ENCODE results near the gene MAP7D3.
"Not testable (repeated sequence)": the region's sequence is repeated elsewhere in the genome, so short reads cannot be mapped to it uniquely, and the experiment has no call there.

MAP7D3 gene

DNA sequence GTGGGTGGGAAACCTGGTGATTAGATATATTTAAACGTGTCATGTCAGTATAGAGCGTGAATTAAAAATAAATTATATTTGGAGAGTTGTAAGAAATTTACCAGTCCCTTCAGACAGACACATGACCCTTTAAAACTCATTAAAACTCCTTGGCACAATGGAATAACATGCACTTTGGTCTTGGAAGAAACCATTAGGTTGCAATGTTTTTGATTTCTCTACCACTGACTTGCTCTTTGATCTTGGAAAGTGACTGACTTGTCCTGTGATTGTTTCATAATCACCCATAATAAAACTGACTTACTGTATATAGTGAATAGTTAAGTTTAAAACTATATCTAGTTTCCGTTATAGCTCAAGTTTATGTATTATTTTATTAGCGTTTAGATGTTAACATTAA, 68.0 kb downstream of the MAP7D3 start:
- DNase-seq (ENCODE audit: low read depth, low spot score) = no peak

DNA sequence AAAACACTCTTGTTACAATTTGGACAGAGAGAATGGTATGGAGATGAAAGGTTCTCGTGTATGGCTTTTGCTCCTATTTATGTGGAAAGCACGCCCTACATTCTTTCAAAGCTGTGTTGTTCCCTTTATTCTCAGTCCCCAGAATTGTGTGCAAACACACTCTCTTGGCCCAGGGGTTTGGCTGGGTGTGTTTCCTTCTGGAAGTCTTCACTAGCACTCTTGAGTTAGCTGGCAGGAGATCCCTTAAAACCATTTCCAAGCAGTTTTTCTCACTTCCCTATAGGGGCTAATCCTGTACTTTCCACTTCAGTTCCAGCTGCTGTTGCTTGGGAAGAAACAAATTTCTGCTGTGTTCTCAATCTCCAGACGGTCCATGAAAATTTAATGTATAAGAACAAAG, 68.8 kb downstream of the MAP7D3 start:
- no peak for DNase-seq (ENCODE audit: low read depth, low spot score)

DNA sequence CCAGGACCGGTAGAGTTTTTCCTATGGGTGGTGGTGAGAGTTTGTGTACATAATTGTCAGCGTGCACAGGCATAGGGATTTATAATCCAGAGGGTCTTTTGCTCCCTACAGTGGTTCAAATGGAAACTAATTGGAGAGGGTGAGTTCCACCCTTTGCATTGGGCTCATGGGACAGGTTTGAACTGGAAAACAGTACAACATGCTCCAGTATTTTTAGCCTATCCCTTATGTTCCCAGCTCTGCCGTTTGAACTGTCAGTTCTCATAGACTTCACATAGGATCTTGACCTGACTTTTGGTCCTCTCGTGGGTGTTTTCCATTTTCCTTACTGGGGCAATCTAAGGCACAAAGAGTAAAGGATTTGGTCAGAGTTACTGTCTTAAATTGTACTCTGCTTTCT, 72.1 kb downstream of the MAP7D3 start:
- no peak for DNase-seq (ENCODE audit: low read depth, low spot score)

DNA sequence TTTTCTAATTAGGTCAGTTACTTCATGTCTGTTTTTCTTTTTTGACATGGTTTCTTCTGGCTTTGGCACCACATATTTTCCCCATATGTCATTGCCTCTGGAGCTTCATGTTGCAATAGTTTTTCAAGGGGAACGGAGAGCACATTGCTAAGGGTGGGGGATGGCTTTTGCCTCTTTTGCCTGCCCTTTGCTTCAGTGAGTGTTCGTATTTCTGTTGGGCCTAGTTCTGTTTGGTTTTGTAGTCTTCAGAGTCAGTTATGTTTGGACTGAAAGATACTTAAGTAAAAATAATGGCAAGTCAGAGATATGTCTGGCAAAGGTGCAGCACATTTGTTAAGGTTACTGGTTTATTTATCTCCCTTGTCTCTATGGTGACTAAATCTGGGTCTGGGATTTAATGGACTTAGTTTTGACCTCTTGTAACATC, 74.8 kb downstream of the MAP7D3 start:
- no peak for DNase-seq (ENCODE audit: low read depth, low spot score)

DNA sequence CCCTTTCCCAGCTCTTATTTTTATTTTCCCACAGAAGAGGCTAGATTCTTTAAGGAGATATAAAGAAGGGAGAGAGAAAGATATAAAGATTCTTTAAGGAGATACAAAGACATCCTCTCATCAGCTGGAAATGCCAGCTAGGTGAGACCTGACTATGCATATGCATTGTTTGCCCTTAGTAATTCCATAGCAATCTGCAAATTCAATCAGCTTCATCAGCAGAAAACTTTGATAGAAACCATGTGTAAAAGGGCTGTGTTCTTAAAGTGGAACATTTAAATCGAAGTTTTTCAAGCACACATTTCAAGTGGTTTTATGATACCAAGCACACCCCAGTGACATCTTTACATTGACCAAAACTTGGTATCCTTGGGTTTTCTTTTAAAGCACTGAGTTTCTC, 79.8 kb downstream of the MAP7D3 start:
- no peak for DNase-seq (ENCODE audit: low read depth, low spot score)

DNA sequence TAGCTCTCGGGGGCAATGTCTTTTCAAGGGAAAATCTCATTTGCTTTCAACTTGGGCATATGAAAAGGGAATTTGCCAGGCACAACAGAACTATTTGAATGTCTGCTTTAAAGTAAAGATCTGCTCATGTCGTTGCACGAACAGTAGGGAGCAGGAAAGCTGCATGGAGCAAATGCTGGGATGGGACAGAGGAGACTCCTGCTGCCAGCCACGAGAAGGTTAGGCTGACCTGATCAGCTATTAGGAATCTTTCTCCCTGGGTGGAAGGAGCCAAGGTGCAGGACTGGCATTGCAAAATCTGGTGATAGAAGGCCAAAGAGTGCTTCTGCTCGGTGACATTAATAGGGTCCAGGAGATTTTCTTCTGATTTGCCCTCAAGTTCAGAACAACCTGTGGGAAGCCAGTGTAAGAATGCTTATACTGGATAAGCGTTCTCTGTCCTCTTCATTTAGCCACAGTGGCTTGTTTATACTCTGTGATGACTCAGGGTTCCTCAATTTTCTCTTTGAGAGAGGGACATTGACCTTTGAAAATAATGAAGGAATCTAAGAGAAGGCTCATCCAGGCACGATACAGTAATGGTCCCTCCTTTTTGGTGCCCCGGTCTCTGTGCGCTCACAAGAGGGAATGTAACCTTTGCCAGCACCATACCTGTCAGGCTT, 80.9 kb downstream of the MAP7D3 start:
- DNase-seq (ENCODE audit: low read depth, low spot score) = no peak

DNA sequence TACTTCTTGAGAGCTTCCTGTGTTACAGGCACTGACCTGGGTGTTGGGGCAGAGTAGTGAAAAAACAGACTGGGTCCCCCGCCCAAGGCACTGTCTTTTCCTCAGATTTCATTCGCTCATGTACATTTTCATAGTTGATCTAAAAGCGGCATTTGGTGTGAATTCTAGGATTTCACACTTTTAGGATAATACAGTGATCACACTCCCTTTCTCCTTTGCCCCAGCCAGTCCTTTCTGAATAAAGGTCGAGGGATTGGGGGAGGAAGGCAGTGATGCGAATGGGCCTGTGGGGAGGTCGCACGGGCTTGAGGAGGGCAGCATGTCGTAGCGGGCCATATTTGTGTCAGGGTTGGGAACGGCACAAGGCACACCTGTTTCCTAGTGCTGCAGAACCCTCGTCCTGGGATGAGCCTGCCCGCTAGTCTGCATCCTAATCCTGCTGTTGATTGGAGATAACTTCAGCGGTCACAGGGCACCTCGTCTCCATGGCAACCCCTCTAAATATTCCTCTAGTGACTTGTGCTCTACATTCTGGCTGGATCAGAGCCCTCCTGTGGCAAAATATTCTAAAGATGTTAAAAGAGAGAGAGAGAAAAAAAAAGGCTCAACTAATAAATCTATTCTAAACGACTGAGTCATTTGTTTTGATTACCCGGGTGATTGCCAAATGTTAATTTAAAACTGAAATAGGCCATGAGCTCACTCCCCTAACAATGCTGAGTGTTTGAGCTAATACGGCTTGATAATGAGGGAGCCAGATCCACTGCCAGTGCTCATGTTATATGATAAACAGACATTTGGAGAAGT, 82.1 kb downstream of the MAP7D3 start:
- no peak for DNase-seq (ENCODE audit: low read depth, low spot score)

DNA sequence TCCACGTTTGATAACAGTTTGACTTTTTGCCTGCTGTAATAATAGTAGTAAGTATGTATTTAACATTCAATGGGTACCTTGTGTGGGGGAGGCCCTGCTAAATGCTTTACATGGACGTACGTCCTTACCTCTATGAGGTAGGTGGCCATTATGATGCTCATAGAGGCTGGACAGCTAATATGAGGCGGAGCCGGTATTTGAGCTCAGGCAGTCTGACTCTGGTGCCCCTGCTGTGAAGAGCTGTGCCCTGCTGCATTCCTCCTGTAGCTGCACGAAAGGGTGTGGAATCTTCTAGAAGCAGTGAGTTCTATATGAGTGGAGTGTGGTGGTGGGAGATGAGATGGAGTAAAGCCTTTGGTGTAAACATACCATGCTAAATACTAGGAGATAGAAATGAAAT, 83.2 kb downstream of the MAP7D3 start:
- DNase-seq (ENCODE audit: low read depth, low spot score) = not testable (repeated sequence)

DNA sequence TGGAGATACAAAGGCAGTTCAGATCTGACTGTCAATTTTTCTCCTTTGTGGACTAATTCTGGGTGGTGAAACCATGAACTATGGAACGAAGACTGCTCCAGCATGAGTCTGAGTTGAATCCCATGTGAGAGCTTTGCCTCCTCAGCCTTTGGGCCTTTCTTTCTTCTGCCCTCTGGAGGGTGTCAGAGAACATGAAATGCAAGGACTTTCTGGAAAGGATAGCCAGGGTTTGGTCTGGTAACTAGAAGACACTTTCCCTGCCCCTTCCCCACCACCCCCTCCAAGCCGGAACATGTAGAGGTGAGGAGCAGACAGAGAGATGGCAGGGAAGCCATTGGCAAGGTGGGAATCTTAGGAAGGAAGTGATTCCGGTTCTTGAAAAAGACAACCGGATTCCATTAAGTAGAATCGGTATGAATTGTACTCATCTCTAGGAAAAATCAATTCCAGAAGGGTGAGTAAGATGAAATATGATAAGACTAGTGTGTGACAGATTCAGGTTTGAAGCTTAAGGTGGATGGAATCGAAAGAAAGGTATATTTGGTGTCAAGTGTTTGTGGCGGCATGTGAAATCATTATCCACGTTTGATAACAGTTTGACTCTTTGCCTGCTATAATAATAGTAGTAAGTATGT, 84.9 kb downstream of the MAP7D3 start:
- DNase-seq (ENCODE audit: low read depth, low spot score) = no peak

DNA sequence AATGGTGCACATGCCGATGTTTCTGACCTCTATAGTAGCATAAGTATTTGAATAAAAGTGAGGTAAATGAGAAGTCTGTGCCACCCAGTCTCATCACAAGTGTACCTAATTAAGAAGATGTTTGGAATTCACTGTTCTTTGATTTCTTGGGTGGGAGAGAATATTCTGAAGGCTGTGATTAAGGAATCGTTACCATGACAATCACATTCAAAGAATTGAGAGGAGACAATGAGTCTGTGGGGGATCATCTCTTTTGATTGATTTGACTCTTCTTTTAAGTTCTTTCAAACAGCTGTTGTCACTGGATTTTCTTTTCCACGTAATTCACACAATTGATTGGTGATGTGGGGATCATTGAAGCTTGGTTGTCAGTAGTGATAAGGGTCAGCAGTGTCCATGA, 85.8 kb downstream of the MAP7D3 start:
- no peak for DNase-seq (ENCODE audit: low read depth, low spot score)

DNA sequence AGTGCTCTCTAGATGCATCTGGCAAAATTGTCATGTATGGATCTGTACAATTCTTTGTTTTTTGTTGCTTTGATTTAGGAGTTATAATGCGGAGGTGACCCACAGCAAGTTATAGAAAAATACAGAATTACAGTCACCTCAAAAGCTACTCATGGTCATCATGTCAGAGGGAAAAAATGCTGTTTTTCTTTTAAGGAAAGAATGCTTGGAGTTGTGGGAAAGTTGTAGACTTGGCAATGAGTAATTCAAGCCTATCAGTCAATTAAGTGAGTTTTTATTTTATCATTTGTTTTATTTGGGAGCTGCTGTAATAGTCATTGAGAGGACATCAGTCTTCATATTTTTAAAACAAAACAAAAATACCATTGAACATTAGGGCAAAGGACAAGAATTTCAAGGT, 87.5 kb downstream of the MAP7D3 start:
- DNase-seq (ENCODE audit: low read depth, low spot score) = no peak
